ENCODE results near the gene VAV1.
"Not testable (repeated sequence)": the region's sequence is repeated elsewhere in the genome, so short reads cannot be mapped to it uniquely, and the experiment has no call there.

DNA sequence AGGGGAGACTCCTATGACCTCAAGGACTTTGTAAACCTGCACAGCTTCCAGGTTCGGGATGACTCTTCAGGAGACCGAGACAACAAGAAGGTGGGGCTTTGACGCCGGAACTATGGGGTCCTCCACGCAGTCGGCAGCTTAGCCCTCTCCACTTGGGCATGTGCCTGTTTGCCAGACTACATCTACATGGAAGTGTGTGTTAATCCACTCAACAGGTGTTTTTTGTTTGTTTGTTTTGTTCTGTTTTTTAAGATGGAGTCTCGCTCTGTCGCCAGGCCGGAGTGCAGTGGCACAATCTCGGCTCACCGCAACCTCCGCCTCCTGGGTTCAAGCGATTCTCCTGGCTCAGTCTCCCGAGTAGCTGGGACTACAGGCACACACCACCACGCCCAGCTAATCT, 57.3 kb downstream of the VAV1 start:
- TF ChIP-seq, protein P1, sequence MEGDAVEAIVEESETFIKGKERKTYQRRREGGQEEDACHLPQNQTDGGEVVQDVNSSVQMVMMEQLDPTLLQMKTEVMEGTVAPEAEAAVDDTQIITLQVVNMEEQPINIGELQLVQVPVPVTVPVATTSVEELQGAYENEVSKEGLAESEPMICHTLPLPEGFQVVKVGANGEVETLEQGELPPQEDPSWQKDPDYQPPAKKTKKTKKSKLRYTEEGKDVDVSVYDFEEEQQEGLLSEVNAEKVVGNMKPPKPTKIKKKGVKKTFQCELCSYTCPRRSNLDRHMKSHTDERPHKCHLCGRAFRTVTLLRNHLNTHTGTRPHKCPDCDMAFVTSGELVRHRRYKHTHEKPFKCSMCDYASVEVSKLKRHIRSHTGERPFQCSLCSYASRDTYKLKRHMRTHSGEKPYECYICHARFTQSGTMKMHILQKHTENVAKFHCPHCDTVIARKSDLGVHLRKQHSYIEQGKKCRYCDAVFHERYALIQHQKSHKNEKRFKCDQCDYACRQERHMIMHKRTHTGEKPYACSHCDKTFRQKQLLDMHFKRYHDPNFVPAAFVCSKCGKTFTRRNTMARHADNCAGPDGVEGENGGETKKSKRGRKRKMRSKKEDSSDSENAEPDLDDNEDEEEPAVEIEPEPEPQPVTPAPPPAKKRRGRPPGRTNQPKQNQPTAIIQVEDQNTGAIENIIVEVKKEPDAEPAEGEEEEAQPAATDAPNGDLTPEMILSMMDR (IDR thresholded peaks at IDR 0.05; ENCODE audit: insufficient read depth, low read length): not testable (repeated sequence)
- not testable (repeated sequence) for TF ChIP-seq GABPA (IDR thresholded peaks at IDR 0.05; ENCODE audit: low read depth); POLR2AphosphoS5 (IDR thresholded peaks at IDR 0.05; ENCODE audit: low read depth); SPI1 (IDR thresholded peaks at IDR 0.05; ENCODE audit: borderline replicate concordance, low read depth)
- TF ChIP-seq, protein P2, sequence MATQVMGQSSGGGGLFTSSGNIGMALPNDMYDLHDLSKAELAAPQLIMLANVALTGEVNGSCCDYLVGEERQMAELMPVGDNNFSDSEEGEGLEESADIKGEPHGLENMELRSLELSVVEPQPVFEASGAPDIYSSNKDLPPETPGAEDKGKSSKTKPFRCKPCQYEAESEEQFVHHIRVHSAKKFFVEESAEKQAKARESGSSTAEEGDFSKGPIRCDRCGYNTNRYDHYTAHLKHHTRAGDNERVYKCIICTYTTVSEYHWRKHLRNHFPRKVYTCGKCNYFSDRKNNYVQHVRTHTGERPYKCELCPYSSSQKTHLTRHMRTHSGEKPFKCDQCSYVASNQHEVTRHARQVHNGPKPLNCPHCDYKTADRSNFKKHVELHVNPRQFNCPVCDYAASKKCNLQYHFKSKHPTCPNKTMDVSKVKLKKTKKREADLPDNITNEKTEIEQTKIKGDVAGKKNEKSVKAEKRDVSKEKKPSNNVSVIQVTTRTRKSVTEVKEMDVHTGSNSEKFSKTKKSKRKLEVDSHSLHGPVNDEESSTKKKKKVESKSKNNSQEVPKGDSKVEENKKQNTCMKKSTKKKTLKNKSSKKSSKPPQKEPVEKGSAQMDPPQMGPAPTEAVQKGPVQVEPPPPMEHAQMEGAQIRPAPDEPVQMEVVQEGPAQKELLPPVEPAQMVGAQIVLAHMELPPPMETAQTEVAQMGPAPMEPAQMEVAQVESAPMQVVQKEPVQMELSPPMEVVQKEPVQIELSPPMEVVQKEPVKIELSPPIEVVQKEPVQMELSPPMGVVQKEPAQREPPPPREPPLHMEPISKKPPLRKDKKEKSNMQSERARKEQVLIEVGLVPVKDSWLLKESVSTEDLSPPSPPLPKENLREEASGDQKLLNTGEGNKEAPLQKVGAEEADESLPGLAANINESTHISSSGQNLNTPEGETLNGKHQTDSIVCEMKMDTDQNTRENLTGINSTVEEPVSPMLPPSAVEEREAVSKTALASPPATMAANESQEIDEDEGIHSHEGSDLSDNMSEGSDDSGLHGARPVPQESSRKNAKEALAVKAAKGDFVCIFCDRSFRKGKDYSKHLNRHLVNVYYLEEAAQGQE (IDR thresholded peaks at IDR 0.05; ENCODE audit: insufficient replicate concordance, low read depth): not testable (repeated sequence)

Data from HL-60 (cell line).